Vagina (tissue), 2 donors: ENCODE measurements around the gene SYTL3. TPM values are rescaled to one million over a fixed set of nuclear protein-coding genes. Genes with fewer than 3 reads are reported as not detected.

Experiments used
- DNase-seq, 2 donors: peaks; one replicate each; pipeline ENCODE4 v3.0.0-alpha.2; 2017; ENCODE audit errors: extremely low spot score in 2 of 2
- H3K27ac ChIP-seq: fragments of 200-600 bp; sonication (generic); one replicate; pipeline ENCODE4 v1.5.1; 2019
- H3K27me3 ChIP-seq: fragments of 200-600 bp; sonication (generic); one replicate; pipeline ENCODE4 v1.5.1; 2019
- H3K36me3 ChIP-seq, 2 donors: fragments of 200-600 bp; sonication (generic); one replicate each; pipeline ENCODE4 v1.5.1; 2017 to 2019
- H3K4me1 ChIP-seq: fragments of 200-600 bp; sonication (generic); one replicate; pipeline ENCODE4 v1.5.1; 2019
- H3K4me3 ChIP-seq, 2 donors: fragments of 200-600 bp; sonication (generic); 1 replicate in 1 of 2; 2 replicates in 1 of 2; pipeline ENCODE4 v1.5.1; 2016 to 2019
- H3K9me3 ChIP-seq: fragments of 200-600 bp; sonication (generic); one replicate; pipeline ENCODE4 v1.5.1; 2019
- CTCF ChIP-seq, 3 experiments: fragments of 450-650 bp in 2 of 3; fragments of 200-600 bp in 1 of 3; sonication (generic) in 1 of 3; IDR thresholded peaks; one replicate each; pipeline ENCODE4 v1.5.1; 2017 to 2019; ENCODE audit warnings: antibody characterized with exemption in 3 of 3, mild to moderate bottlenecking in 2 of 3, moderate library complexity in 2 of 3
- POLR2A ChIP-seq, 2 donors: fragments of 450-650 bp; IDR thresholded peaks; one replicate each; pipeline ENCODE4 v1.6.1; 2017; ENCODE audit warnings: antibody characterized with exemption in 2 of 2, mild to moderate bottlenecking in 2 of 2, moderate library complexity in 2 of 2
- POLR2AphosphoS5 ChIP-seq, 2 donors: sonication (generic); formaldehyde crosslinking; IDR thresholded peaks; one replicate each; pipeline ENCODE4 v1.9.0; 2017; ENCODE audit warnings: antibody characterized with exemption in 2 of 2, mild to moderate bottlenecking in 2 of 2, low read depth in 1 of 2; ENCODE audit not compliant: insufficient read depth in 1 of 2
- intact Hi-C: fragments of 100-400 bp; cut with DNase I; formaldehyde crosslinking; loops from one replicate; pipeline ENCODE4 v1.15.1; 2023
- total RNA-seq: library from RNA; depleted of rRNA; stranded (reverse); fragments of >200 nt; gene quantifications from one replicate; pipeline ENCODE4 v1.2.3, GENCODE V29; 2016

Gene SYTL3
- total RNA-seq, 1 donor from 2014 or later = 10.8 TPM

GRCh38 chr6:158606935-158607334 is 42.9 kb upstream of the SYTL3 start:
- peak in 1 of 2 donors; percentile 31 for DNase-seq
- Histone ChIP-seq H3K36me3 (peaks cover 0 to 46% of the 10 kb centered on the region in 2 donors), H3K27me3 (no peaks in the 10 kb centered on the region), H3K9me3 (no peaks in the 10 kb centered on the region), H3K27ac (no peak overlapping the region), H3K4me3 (no peak overlapping the region), H3K4me1 (no peaks in the 10 kb centered on the region)
- TF ChIP-seq POLR2AphosphoS5 (IDR thresholded peaks at IDR 0.05; ENCODE audit: insufficient read depth in 1 of 2, low read depth in 1 of 2) (no peak), POLR2A (IDR thresholded peaks at IDR 0.05) (no peak), CTCF (IDR thresholded peaks at IDR 0.05) (no peak)
- intact Hi-C loops = no loop called here

- Histone ChIP-seq H3K4me1 (no peaks in the 10 kb centered on the region), H3K27me3 (no peaks in the 10 kb centered on the region), H3K36me3 (peaks cover 0 to 47% of the 10 kb centered on the region in 2 donors), H3K9me3 (no peaks in the 10 kb centered on the region), H3K27ac (no peak overlapping the region), H3K4me3 (no peak overlapping the region)
- DNase-seq = peak in 1 of 2 donors; percentile 43
- TF ChIP-seq CTCF (IDR thresholded peaks at IDR 0.05) (no peak), POLR2A (IDR thresholded peaks at IDR 0.05) (no peak), POLR2AphosphoS5 (IDR thresholded peaks at IDR 0.05; ENCODE audit: insufficient read depth in 1 of 2, low read depth in 1 of 2) (no peak)
- intact Hi-C loops = no loop called here
Observed at GRCh38 chr6:158607411-158608170, 42.3 kb upstream of the SYTL3 start.

- no peaks in the 10 kb centered on the region for H3K9me3 ChIP-seq
- intact Hi-C loops = no loop called here
- H3K36me3 ChIP-seq = peaks cover 3 to 47% of the 10 kb centered on the region in 2 donors
- no peaks in the 10 kb centered on the region for H3K27me3 ChIP-seq
- peak in 1 of 2 donors; percentile 85 for DNase-seq
- H3K4me1 ChIP-seq = no peaks in the 10 kb centered on the region
- no peak overlapping the region for H3K4me3 ChIP-seq
- no peak for TF ChIP-seq POLR2AphosphoS5 (IDR thresholded peaks at IDR 0.05; ENCODE audit: insufficient read depth in 1 of 2, low read depth in 1 of 2)
- TF ChIP-seq POLR2A (IDR thresholded peaks at IDR 0.05) = no peak
- no peak for TF ChIP-seq CTCF (IDR thresholded peaks at IDR 0.05)
- H3K27ac ChIP-seq = no peak overlapping the region
Observed at GRCh38 chr6:158608221-158608620, 41.6 kb upstream of the SYTL3 start.

DNA sequence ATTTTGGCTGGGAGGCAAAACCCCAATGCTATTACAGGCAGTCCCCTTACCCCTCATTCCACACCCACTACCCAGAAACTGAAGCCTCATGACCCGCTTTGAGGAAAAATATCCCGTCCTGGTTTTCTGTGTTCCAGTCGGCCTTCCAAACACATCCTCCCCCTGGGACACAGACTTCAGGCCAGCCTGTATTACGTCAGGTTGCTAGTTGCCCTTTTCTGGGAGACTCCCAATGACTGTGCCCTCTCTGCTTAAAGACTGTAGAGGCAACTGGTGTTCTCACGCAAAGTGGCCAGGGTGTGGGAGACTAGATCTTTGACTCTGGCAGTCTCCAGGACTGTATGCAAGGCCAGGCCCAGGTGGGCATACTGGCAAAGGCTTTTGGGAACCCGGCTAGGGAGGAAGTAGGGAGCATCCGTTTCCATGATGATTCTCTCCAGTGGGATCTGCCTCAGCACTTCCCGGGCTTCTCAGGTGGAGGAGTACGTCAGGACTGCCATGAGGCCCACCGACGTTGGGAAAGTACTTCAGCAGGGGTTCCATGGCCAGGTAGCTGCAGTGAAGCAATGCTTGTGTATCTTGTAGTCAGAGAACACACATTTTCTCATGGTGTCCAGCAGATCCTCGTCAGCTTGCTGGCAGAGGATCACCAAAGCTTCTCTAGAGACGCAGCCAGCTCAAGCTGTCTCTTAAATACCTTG is 40.2 kb upstream of the SYTL3 start:
- intact Hi-C loops = no loop called here
- peaks cover 3 to 47% of the 10 kb centered on the region in 2 donors for H3K36me3 ChIP-seq

More for the DNA sequence above, 40.2 kb upstream of the SYTL3 start:
- Histone ChIP-seq H3K4me3 (no peak overlapping the region), H3K27ac (no peak overlapping the region), H3K27me3 (no peaks in the 10 kb centered on the region), H3K4me1 (no peaks in the 10 kb centered on the region), H3K9me3 (no peaks in the 10 kb centered on the region)
- peak in 1 of 2 donors; percentile 58 for DNase-seq
- TF ChIP-seq POLR2A (IDR thresholded peaks at IDR 0.05) = no peak
- TF ChIP-seq POLR2AphosphoS5 (IDR thresholded peaks at IDR 0.05; ENCODE audit: insufficient read depth in 1 of 2, low read depth in 1 of 2) = no peak
- TF ChIP-seq CTCF (IDR thresholded peaks at IDR 0.05) = no peak
